ENCODE results near the gene OR52D1. TPM values are rescaled to one million over a fixed set of nuclear protein-coding genes. Genes with fewer than 3 reads are reported as not detected.

The OR52D1 gene
- total and polyA plus RNA-seq, 2 of the 4 experiments (the other 2 are of a cell fraction) = not detected

GRCh38 chr11:5507177-5507932 lies 18.9 kb downstream of the OR52D1 start:
- Histone ChIP-seq H3K9ac (ENCODE audit: low read depth, low read length) (no peak overlapping the region), H2AK5ac (ENCODE audit: low read depth, low read length) (no peak overlapping the region), H3K27ac (ENCODE audit: insufficient read depth, low read length) (no peak overlapping the region), H2BK120ac (ENCODE audit: low read depth, low read length) (no peak overlapping the region), H4K8ac (ENCODE audit: low read depth in 2 of 2, low read length in 2 of 2) (no peak overlapping the region), H3K4me3 (ENCODE audit: insufficient read depth, low read depth, low read length) (no peak overlapping the region), H3K4me2 (ENCODE audit: low read depth, low read length) (no peak overlapping the region), H3K36me3 (ENCODE audit: control insufficient read depth, insufficient read depth, low read length) (no peaks in the 10 kb centered on the region), H3K23ac (ENCODE audit: low read depth, low read length) (no peak overlapping the region), H3K14ac (replicated peaks; ENCODE audit: low read depth, low read length) (no peak overlapping the region), H3K56ac (ENCODE audit: extremely low read depth, insufficient read depth, low read length) (no peak overlapping the region), H2AFZ (replicated peaks; ENCODE audit: low read length, poor library complexity) (no peak overlapping the region), H4K20me1 (ENCODE audit: insufficient read depth, low read length) (no peaks in the 10 kb centered on the region), H2BK15ac (ENCODE audit: low read depth, low read length) (no peak overlapping the region), H3K79me1 (ENCODE audit: low read depth in 1 of 2, low read length in 2 of 2) (no peaks in the 10 kb centered on the region), H3K27me3 (ENCODE audit: control insufficient read depth, insufficient read depth, low read length) (peaks cover 3% of the 10 kb centered on the region), H3K9me3 (ENCODE audit: control insufficient read depth, insufficient read depth, low read length) (no peaks in the 10 kb centered on the region), H3K18ac (ENCODE audit: low read depth, low read length) (no peak overlapping the region), H2BK5ac (ENCODE audit: low read depth, low read length, poor library complexity, severe bottlenecking) (no peak overlapping the region), H2BK20ac (ENCODE audit: low read depth, low read length) (no peak overlapping the region), H3K4me1 (ENCODE audit: control insufficient read depth, insufficient read depth, low read length) (no peaks in the 10 kb centered on the region), H3K9me1 (ENCODE audit: insufficient read depth, low read length) (no peaks in the 10 kb centered on the region), H4K5ac (ENCODE audit: low read depth, low read length) (no peak overlapping the region), H4K91ac (ENCODE audit: insufficient read depth, low read depth, low read length) (no peak overlapping the region), H2AK9ac (replicated peaks; ENCODE audit: low read depth, low read length, poor library complexity) (no peak overlapping the region), H3K4ac (ENCODE audit: low read depth, low read length) (no peak overlapping the region)
- in situ Hi-C loops (cut with MboI; ENCODE audit: low sequenced_read_pairs) = no loop called here
- DNase-seq (no peak), ATAC-seq (ENCODE audit: low read depth) (no peak)
- 60% methylated on average over 6 of the region's 9 CpGs; no CpG with 5 or more reads in 1 of the 2 experiments for WGBS, 2 experiments (ENCODE audit: extremely low coverage in 2 of 2, insufficient read length in 1 of 2)
- BruUV-seq (replicated peaks) = no TSS peak
- TF ChIP-seq RFX5 (IDR thresholded peaks at IDR 0.05; ENCODE audit: low read depth, low read length) (no peak), NFE2L2 (IDR thresholded peaks at IDR 0.05; ENCODE audit: low read depth, low read length) (no peak), CHD1 (IDR thresholded peaks at IDR 0.05; ENCODE audit: low read depth, low read length) (no peak), FOS (IDR thresholded peaks at IDR 0.05; ENCODE audit: low read depth, low read length) (no peak), MAFK (IDR thresholded peaks at IDR 0.05; ENCODE audit: low read depth, low read length) (no peak), MAZ (IDR thresholded peaks at IDR 0.05; ENCODE audit: borderline replicate concordance, low read depth, low read length) (no peak), POLR2A (IDR thresholded peaks at IDR 0.05; ENCODE audit: low read depth, low read length) (no peak), ELK1 (IDR thresholded peaks at IDR 0.05; ENCODE audit: borderline replicate concordance, low read depth, low read length) (no peak), RAD21 (IDR thresholded peaks at IDR 0.05; ENCODE audit: low read length) (no peak), MXI1 (IDR thresholded peaks at IDR 0.05; ENCODE audit: borderline replicate concordance, low read depth, low read length) (no peak), BHLHE40 (IDR thresholded peaks at IDR 0.05; ENCODE audit: low read depth, low read length) (no peak), RCOR1 (IDR thresholded peaks at IDR 0.05; ENCODE audit: insufficient replicate concordance, low read length) (no peak), SMC3 (IDR thresholded peaks at IDR 0.05; ENCODE audit: low read depth, low read length) (no peak), CEBPB (IDR thresholded peaks at IDR 0.05; ENCODE audit: low read depth, low read length) (no peak)
- TF ChIP-seq, protein P1, sequence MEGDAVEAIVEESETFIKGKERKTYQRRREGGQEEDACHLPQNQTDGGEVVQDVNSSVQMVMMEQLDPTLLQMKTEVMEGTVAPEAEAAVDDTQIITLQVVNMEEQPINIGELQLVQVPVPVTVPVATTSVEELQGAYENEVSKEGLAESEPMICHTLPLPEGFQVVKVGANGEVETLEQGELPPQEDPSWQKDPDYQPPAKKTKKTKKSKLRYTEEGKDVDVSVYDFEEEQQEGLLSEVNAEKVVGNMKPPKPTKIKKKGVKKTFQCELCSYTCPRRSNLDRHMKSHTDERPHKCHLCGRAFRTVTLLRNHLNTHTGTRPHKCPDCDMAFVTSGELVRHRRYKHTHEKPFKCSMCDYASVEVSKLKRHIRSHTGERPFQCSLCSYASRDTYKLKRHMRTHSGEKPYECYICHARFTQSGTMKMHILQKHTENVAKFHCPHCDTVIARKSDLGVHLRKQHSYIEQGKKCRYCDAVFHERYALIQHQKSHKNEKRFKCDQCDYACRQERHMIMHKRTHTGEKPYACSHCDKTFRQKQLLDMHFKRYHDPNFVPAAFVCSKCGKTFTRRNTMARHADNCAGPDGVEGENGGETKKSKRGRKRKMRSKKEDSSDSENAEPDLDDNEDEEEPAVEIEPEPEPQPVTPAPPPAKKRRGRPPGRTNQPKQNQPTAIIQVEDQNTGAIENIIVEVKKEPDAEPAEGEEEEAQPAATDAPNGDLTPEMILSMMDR (conservative IDR thresholded peaks at IDR 0.05; ENCODE audit: low read depth, low read length) = no peak
- TF ChIP-seq, protein P2, sequence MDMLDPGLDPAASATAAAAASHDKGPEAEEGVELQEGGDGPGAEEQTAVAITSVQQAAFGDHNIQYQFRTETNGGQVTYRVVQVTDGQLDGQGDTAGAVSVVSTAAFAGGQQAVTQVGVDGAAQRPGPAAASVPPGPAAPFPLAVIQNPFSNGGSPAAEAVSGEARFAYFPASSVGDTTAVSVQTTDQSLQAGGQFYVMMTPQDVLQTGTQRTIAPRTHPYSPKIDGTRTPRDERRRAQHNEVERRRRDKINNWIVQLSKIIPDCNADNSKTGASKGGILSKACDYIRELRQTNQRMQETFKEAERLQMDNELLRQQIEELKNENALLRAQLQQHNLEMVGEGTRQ (IDR thresholded peaks at IDR 0.05; ENCODE audit: low read depth, low read length) = no peak
- POLR2A ChIA-PET (ENCODE audit: unreplicated experiment) = no interaction called here
- intact Hi-C loops (cut with micrococcal nuclease) = no loop called here
- CTCF ChIA-PET = no interaction called here
- dilution Hi-C loops (cut with HindIII; ENCODE audit: low sequenced_read_pairs, unreplicated experiment) = no loop called here

Measured in IMR-90 (cell line).